ENCODE results near the gene FMR1. TPM values are rescaled to one million over a fixed set of nuclear protein-coding genes. Genes with fewer than 3 reads are reported as not detected.

Gene FMR1
- total and polyA plus RNA-seq, 2 donors (not counting 3 experiments of a cell fraction or from before 2014, with no cell fraction given) = 8.8 to 36.4 TPM

DNA sequence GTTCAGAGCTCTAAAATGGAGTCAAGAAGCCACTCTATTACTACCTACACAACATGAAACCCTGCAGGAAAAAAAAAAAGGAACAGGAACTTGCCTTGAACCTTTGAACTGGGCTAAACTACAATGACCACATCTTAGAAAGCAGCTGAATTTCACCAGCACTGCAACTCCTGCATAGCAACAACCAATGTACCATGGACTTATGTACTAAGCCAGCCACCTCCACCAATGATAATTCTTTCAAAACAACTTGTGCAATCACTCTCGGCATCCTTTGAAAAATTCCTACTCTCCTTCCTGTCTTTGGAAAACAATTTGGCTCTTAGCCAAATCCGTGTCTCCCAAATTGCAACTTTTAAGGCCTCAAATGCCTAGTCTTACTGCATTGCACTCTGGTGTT, 26.8 kb upstream of the FMR1 start:
- Histone ChIP-seq H3K36me3 (ENCODE audit: control insufficient read depth in 2 of 2, extremely low read depth in 1 of 2, insufficient read depth in 2 of 2, low read length in 2 of 2) (no peaks in the 10 kb centered on the region), H3K4me3 (replicated peaks in 1 of 3; ENCODE audit: insufficient read depth in 1 of 3, low read depth in 1 of 3, low read length in 3 of 3) (no peak overlapping the region), H3K4me2 (ENCODE audit: insufficient read depth, low read length) (no peak overlapping the region), H3K9ac (replicated peaks; ENCODE audit: extremely low read depth, insufficient read depth, low read length) (no peak overlapping the region), H3K79me2 (ENCODE audit: control insufficient read depth, insufficient read depth, low read length) (no peaks in the 10 kb centered on the region), H3K27me3 (ENCODE audit: control insufficient read depth in 2 of 2, insufficient read depth in 2 of 2, low read length in 2 of 2) (no peaks in the 10 kb centered on the region), H4K20me1 (replicated peaks; ENCODE audit: control insufficient read depth, extremely low read depth, insufficient read depth, low read length) (no peaks in the 10 kb centered on the region), H3K9me3 (replicated peaks; ENCODE audit: control insufficient read depth, insufficient read depth, low read length) (no peaks in the 10 kb centered on the region), H2AFZ (ENCODE audit: low read depth, low read length) (no peak overlapping the region), H3K27ac (ENCODE audit: insufficient read depth, low read depth, low read length) (no peak overlapping the region), H3K9me1 (replicated peaks; ENCODE audit: control insufficient read depth, extremely low read depth, insufficient read depth, low read length) (no peaks in the 10 kb centered on the region), H3K4me1 (ENCODE audit: control insufficient read depth, extremely low read depth, insufficient read depth, low read length) (no peaks in the 10 kb centered on the region)
- BruUV-seq (replicated peaks) = no TSS peak
- DNase-seq (ENCODE audit: low read depth, low spot score) = no peak
- CTCF ChIA-PET = no interaction called here
- intact Hi-C loops (cut with micrococcal nuclease) (no loop called here), dilution Hi-C loops (cut with MboI; ENCODE audit: extremely low pct_ligation_motif_present, low sequenced_read_pairs) (no loop called here)
- POLR2A ChIA-PET = no interaction called here
- TF ChIP-seq FOS (IDR thresholded peaks at IDR 0.05; ENCODE audit: borderline replicate concordance, insufficient read depth, low read length) (no peak), GATA2 (IDR thresholded peaks at IDR 0.05; ENCODE audit: insufficient read depth, insufficient read length, low read depth, low read length) (no peak), MYC (IDR thresholded peaks at IDR 0.05; ENCODE audit: low read depth, low read length) (no peak), POLR2AphosphoS5 (IDR thresholded peaks at IDR 0.05; ENCODE audit: insufficient read depth, low read depth, low read length) (no peak), EZH2 (IDR thresholded peaks at IDR 0.05; ENCODE audit: borderline replicate concordance, low read depth, low read length, severe bottlenecking) (no peak), POLR2A (IDR thresholded peaks at IDR 0.05; ENCODE audit: low read depth, low read length) (no peak), JUN (IDR thresholded peaks at IDR 0.05; ENCODE audit: borderline replicate concordance, insufficient read depth, insufficient read length, low read depth) (no peak)
- TF ChIP-seq, protein P1, sequence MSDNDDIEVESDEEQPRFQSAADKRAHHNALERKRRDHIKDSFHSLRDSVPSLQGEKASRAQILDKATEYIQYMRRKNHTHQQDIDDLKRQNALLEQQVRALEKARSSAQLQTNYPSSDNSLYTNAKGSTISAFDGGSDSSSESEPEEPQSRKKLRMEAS (IDR thresholded peaks at IDR 0.05; ENCODE audit: insufficient read depth, insufficient read length) = no peak
- TF ChIP-seq, protein P2, sequence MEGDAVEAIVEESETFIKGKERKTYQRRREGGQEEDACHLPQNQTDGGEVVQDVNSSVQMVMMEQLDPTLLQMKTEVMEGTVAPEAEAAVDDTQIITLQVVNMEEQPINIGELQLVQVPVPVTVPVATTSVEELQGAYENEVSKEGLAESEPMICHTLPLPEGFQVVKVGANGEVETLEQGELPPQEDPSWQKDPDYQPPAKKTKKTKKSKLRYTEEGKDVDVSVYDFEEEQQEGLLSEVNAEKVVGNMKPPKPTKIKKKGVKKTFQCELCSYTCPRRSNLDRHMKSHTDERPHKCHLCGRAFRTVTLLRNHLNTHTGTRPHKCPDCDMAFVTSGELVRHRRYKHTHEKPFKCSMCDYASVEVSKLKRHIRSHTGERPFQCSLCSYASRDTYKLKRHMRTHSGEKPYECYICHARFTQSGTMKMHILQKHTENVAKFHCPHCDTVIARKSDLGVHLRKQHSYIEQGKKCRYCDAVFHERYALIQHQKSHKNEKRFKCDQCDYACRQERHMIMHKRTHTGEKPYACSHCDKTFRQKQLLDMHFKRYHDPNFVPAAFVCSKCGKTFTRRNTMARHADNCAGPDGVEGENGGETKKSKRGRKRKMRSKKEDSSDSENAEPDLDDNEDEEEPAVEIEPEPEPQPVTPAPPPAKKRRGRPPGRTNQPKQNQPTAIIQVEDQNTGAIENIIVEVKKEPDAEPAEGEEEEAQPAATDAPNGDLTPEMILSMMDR (IDR thresholded peaks at IDR 0.05; ENCODE audit: extremely low read depth in 1 of 2, insufficient read depth in 1 of 2, low read depth in 1 of 2, low read length in 2 of 2) = no peak
- no peak for FAIRE-seq
